ENCODE measurements around the gene ENO4.

The ENO4 gene

GRCh38 chr10:116815641-116816415 lies 33.5 kb upstream of the ENO4 start:
- Histone ChIP-seq H3K27ac (ENCODE audit: low read length) (no peak overlapping the region), H3K36me3 (ENCODE audit: control insufficient read depth in 1 of 2, insufficient read depth in 2 of 2, low read length in 2 of 2) (no peaks in the 10 kb centered on the region), H3K4me3 (ENCODE audit: low read depth in 1 of 2, low read length in 2 of 2) (no peak overlapping the region), H3K27me3 (ENCODE audit: low read depth, low read length) (peaks cover 2% of the 10 kb centered on the region), H3K9me3 (ENCODE audit: control insufficient read depth in 1 of 2, low read length in 2 of 2) (no peaks in the 10 kb centered on the region), H3K4me1 (ENCODE audit: control insufficient read depth in 1 of 2, insufficient read depth in 2 of 2, low read length in 2 of 2) (no peaks in the 10 kb centered on the region)

GRCh38 chr10:116817178-116817577 lies 32.1 kb upstream of the ENO4 start:
- Histone ChIP-seq H3K4me3 (ENCODE audit: low read depth in 1 of 2, low read length in 2 of 2) (no peak overlapping the region), H3K27ac (ENCODE audit: low read length) (no peak overlapping the region), H3K36me3 (ENCODE audit: control insufficient read depth in 1 of 2, insufficient read depth in 2 of 2, low read length in 2 of 2) (no peaks in the 10 kb centered on the region), H3K4me1 (ENCODE audit: control insufficient read depth in 1 of 2, insufficient read depth in 2 of 2, low read length in 2 of 2) (no peaks in the 10 kb centered on the region), H3K9me3 (ENCODE audit: control insufficient read depth in 1 of 2, low read length in 2 of 2) (no peaks in the 10 kb centered on the region), H3K27me3 (ENCODE audit: low read depth, low read length) (no peaks in the 10 kb centered on the region)

GRCh38 chr10:116817780-116818343 lies 31.4 kb upstream of the ENO4 start:
- Histone ChIP-seq H3K36me3 (ENCODE audit: control insufficient read depth in 1 of 2, insufficient read depth in 2 of 2, low read length in 2 of 2) (no peaks in the 10 kb centered on the region), H3K27me3 (ENCODE audit: low read depth, low read length) (no peaks in the 10 kb centered on the region)

GRCh38 chr10:116819999-116820677 lies 29.2 kb upstream of the ENO4 start:
- Histone ChIP-seq H3K9me3 (ENCODE audit: control insufficient read depth in 1 of 2, low read length in 2 of 2) (no peaks in the 10 kb centered on the region), H3K36me3 (ENCODE audit: control insufficient read depth in 1 of 2, insufficient read depth in 2 of 2, low read length in 2 of 2) (no peaks in the 10 kb centered on the region), H3K4me1 (ENCODE audit: control insufficient read depth in 1 of 2, insufficient read depth in 2 of 2, low read length in 2 of 2) (no peaks in the 10 kb centered on the region), H3K27ac (ENCODE audit: low read length) (no peak overlapping the region), H3K27me3 (ENCODE audit: low read depth, low read length) (no peaks in the 10 kb centered on the region), H3K4me3 (ENCODE audit: low read depth in 1 of 2, low read length in 2 of 2) (no peak overlapping the region)

More at GRCh38 chr10:116817780-116818343, 31.4 kb upstream of the ENO4 start:
- Histone ChIP-seq H3K4me3 (ENCODE audit: low read depth in 1 of 2, low read length in 2 of 2) (no peak overlapping the region), H3K4me1 (ENCODE audit: control insufficient read depth in 1 of 2, insufficient read depth in 2 of 2, low read length in 2 of 2) (no peaks in the 10 kb centered on the region), H3K27ac (ENCODE audit: low read length) (no peak overlapping the region), H3K9me3 (ENCODE audit: control insufficient read depth in 1 of 2, low read length in 2 of 2) (no peaks in the 10 kb centered on the region)

- H3K4me3 ChIP-seq (ENCODE audit: low read depth in 1 of 2, low read length in 2 of 2), result no peak overlapping the region
- no peaks in the 10 kb centered on the region for H3K4me1 ChIP-seq (ENCODE audit: control insufficient read depth in 1 of 2, insufficient read depth in 2 of 2, low read length in 2 of 2)
- H3K27ac ChIP-seq (ENCODE audit: low read length), result no peak overlapping the region
- no peaks in the 10 kb centered on the region for H3K36me3 ChIP-seq (ENCODE audit: control insufficient read depth in 1 of 2, insufficient read depth in 2 of 2, low read length in 2 of 2)
- H3K27me3 ChIP-seq (ENCODE audit: low read depth, low read length), result no peaks in the 10 kb centered on the region
- H3K9me3 ChIP-seq (ENCODE audit: control insufficient read depth in 1 of 2, low read length in 2 of 2), result no peaks in the 10 kb centered on the region
These were observed 23.4 kb upstream of the ENO4 start for GRCh38 chr10:116825901-116826300.

GRCh38 chr10:116826803-116827202 lies 22.5 kb upstream of the ENO4 start:
- H3K4me3 ChIP-seq (ENCODE audit: low read depth in 1 of 2, low read length in 2 of 2), result no peak overlapping the region
- H3K4me1 ChIP-seq (ENCODE audit: control insufficient read depth in 1 of 2, insufficient read depth in 2 of 2, low read length in 2 of 2), result no peaks in the 10 kb centered on the region
- no peaks in the 10 kb centered on the region for H3K27me3 ChIP-seq (ENCODE audit: low read depth, low read length)
- H3K9me3 ChIP-seq (ENCODE audit: control insufficient read depth in 1 of 2, low read length in 2 of 2), result no peaks in the 10 kb centered on the region
- H3K36me3 ChIP-seq (ENCODE audit: control insufficient read depth in 1 of 2, insufficient read depth in 2 of 2, low read length in 2 of 2), result peaks cover 0 to 5% of the 10 kb centered on the region in 2 donors
- no peak overlapping the region for H3K27ac ChIP-seq (ENCODE audit: low read length)

- H3K27ac ChIP-seq (ENCODE audit: low read length), result no peak overlapping the region
- H3K27me3 ChIP-seq (ENCODE audit: low read depth, low read length), result no peaks in the 10 kb centered on the region
- no peaks in the 10 kb centered on the region for H3K9me3 ChIP-seq (ENCODE audit: control insufficient read depth in 1 of 2, low read length in 2 of 2)
- H3K36me3 ChIP-seq (ENCODE audit: control insufficient read depth in 1 of 2, insufficient read depth in 2 of 2, low read length in 2 of 2), result peaks cover 0 to 5% of the 10 kb centered on the region in 2 donors
- no peaks in the 10 kb centered on the region for H3K4me1 ChIP-seq (ENCODE audit: control insufficient read depth in 1 of 2, insufficient read depth in 2 of 2, low read length in 2 of 2)
- H3K4me3 ChIP-seq (ENCODE audit: low read depth in 1 of 2, low read length in 2 of 2), result no peak overlapping the region
These were observed 22.1 kb upstream of the ENO4 start for GRCh38 chr10:116827214-116827671.

GRCh38 chr10:116828116-116828515 lies 21.2 kb upstream of the ENO4 start:
- no peak overlapping the region for H3K27ac ChIP-seq (ENCODE audit: low read length)
- H3K36me3 ChIP-seq (ENCODE audit: control insufficient read depth in 1 of 2, insufficient read depth in 2 of 2, low read length in 2 of 2), result peaks cover 0 to 10% of the 10 kb centered on the region in 2 donors
- no peaks in the 10 kb centered on the region for H3K27me3 ChIP-seq (ENCODE audit: low read depth, low read length)
- no peaks in the 10 kb centered on the region for H3K4me1 ChIP-seq (ENCODE audit: control insufficient read depth in 1 of 2, insufficient read depth in 2 of 2, low read length in 2 of 2)
- no peak overlapping the region for H3K4me3 ChIP-seq (ENCODE audit: low read depth in 1 of 2, low read length in 2 of 2)
- H3K9me3 ChIP-seq (ENCODE audit: control insufficient read depth in 1 of 2, low read length in 2 of 2), result no peaks in the 10 kb centered on the region

- Histone ChIP-seq H3K27ac (ENCODE audit: low read length) (no peak overlapping the region), H3K9me3 (ENCODE audit: control insufficient read depth in 1 of 2, low read length in 2 of 2) (no peaks in the 10 kb centered on the region), H3K27me3 (ENCODE audit: low read depth, low read length) (no peaks in the 10 kb centered on the region), H3K36me3 (ENCODE audit: control insufficient read depth in 1 of 2, insufficient read depth in 2 of 2, low read length in 2 of 2) (peaks cover 0 to 10% of the 10 kb centered on the region in 2 donors), H3K4me1 (ENCODE audit: control insufficient read depth in 1 of 2, insufficient read depth in 2 of 2, low read length in 2 of 2) (no peaks in the 10 kb centered on the region), H3K4me3 (ENCODE audit: low read depth in 1 of 2, low read length in 2 of 2) (no peak overlapping the region)
These were observed 19.6 kb upstream of the ENO4 start for GRCh38 chr10:116829711-116830110.

GRCh38 chr10:116831086-116831485 lies 18.2 kb upstream of the ENO4 start:
- Histone ChIP-seq H3K9me3 (ENCODE audit: control insufficient read depth in 1 of 2, low read length in 2 of 2) (no peaks in the 10 kb centered on the region), H3K4me1 (ENCODE audit: control insufficient read depth in 1 of 2, insufficient read depth in 2 of 2, low read length in 2 of 2) (no peaks in the 10 kb centered on the region), H3K4me3 (ENCODE audit: low read depth in 1 of 2, low read length in 2 of 2) (no peak overlapping the region), H3K27me3 (ENCODE audit: low read depth, low read length) (no peaks in the 10 kb centered on the region), H3K27ac (ENCODE audit: low read length) (no peak overlapping the region), H3K36me3 (ENCODE audit: control insufficient read depth in 1 of 2, insufficient read depth in 2 of 2, low read length in 2 of 2) (peaks cover 0 to 10% of the 10 kb centered on the region in 2 donors)

- Histone ChIP-seq H3K4me3 (ENCODE audit: low read depth in 1 of 2, low read length in 2 of 2) (no peak overlapping the region), H3K27me3 (ENCODE audit: low read depth, low read length) (no peaks in the 10 kb centered on the region), H3K27ac (ENCODE audit: low read length) (no peak overlapping the region), H3K4me1 (ENCODE audit: control insufficient read depth in 1 of 2, insufficient read depth in 2 of 2, low read length in 2 of 2) (no peaks in the 10 kb centered on the region), H3K9me3 (ENCODE audit: control insufficient read depth in 1 of 2, low read length in 2 of 2) (no peaks in the 10 kb centered on the region), H3K36me3 (ENCODE audit: control insufficient read depth in 1 of 2, insufficient read depth in 2 of 2, low read length in 2 of 2) (peaks cover 0 to 10% of the 10 kb centered on the region in 2 donors)
These were observed 17.5 kb upstream of the ENO4 start for GRCh38 chr10:116831790-116832189.
